Left lung (tissue), 10 donors: Measurements from ENCODE around the gene TYW3. TPM values are rescaled to one million over a fixed set of nuclear protein-coding genes. Genes with fewer than 3 reads are reported as not detected.

Experiments
- ATAC-seq: fragments of 200-7000 bp; cut with Tn5 transposase; one replicate; pipeline ENCODE4 v1.9.1; 2020; ENCODE audit warnings: moderate library complexity
- DNase-seq, 4 donors: peaks; one replicate each; pipeline ENCODE4 v3.0.0-alpha.2; 2013 to 2020
- H3K27ac ChIP-seq, 2 donors: fragments of 200-600 bp; sonication (generic) in 1 of 2; one replicate each; pipeline versions ENCODE4 v1.5.0 to v1.8.0; 2020 to 2021
- H3K27me3 ChIP-seq, 2 donors: fragments of 200-600 bp; sonication (generic) in 1 of 2; one replicate each; pipeline versions ENCODE4 v1.5.0 to v1.8.0; 2020 to 2021
- H3K36me3 ChIP-seq, 2 donors: fragments of 200-600 bp; sonication (generic) in 1 of 2; one replicate each; pipeline versions ENCODE4 v1.5.0 to v1.8.0; 2020 to 2021
- H3K4me1 ChIP-seq, 2 donors: fragments of 200-600 bp; one replicate each; pipeline ENCODE4 v1.8.0; 2021
- H3K4me3 ChIP-seq, 2 donors: fragments of 200-600 bp; sonication (generic) in 1 of 2; one replicate each; pipeline versions ENCODE4 v1.5.0 to v1.8.0; 2020 to 2021; ENCODE audit warnings: mild to moderate bottlenecking in 1 of 2
- H3K9me3 ChIP-seq, 2 donors: fragments of 200-600 bp; sonication (generic) in 1 of 2; one replicate each; pipeline versions ENCODE4 v1.5.0 to v1.8.0; 2020 to 2021
- intact Hi-C, 2 donors: fragments of 100-400 bp; cut with DNase I; formaldehyde crosslinking; loops; one replicate each; pipeline versions ENCODE4 v1.11.2 to v1.14.2; 2022
- polyA plus RNA-seq, 6 donors: library from polyadenylated mRNA; unstranded; fragments of 120-200 nt; gene quantifications; one replicate each; pipeline ENCODE4 v1.2.1, GENCODE V29; 2013; ENCODE audit not compliant: insufficient read length in 6 of 6
- total RNA-seq, 2 donors: library from RNA; stranded (reverse); fragmentation: NEBNext Ultra II Directional; extraction: Animal tissue kit (Norgen Biotek cat#: 25700); gene quantifications; one replicate each; pipeline ENCODE4 v1.2.1, GENCODE V29; 2021
- TF ChIP-seq, protein P1 (sequence below), 2 donors: fragments of 200-600 bp; sonication (generic) in 1 of 2; IDR thresholded peaks; one replicate each; pipeline versions ENCODE4 v1.5.0 to v1.8.0; 2021; ENCODE audit warnings: antibody characterized with exemption in 2 of 2
- donor health status: DM: no; HTN: yes; CAD: no.
- donor health status: DM: no; HTN: no; CAD: no.

The TYW3 gene
- total and polyA plus RNA-seq, 8 donors, result 17.8 to 40.7 (median 35.3) TPM

- intact Hi-C loops, result no loop called here
- no peaks in the 10 kb centered on the region for H3K4me1 ChIP-seq
- no peaks in the 10 kb centered on the region for H3K36me3 ChIP-seq
- no peak overlapping the region for H3K27ac ChIP-seq
- H3K9me3 ChIP-seq, result no peaks in the 10 kb centered on the region
- DNase-seq (peak in 2 of 4 donors; percentile 61 to 73), ATAC-seq (peak; percentile 86)
- no peaks in the 10 kb centered on the region for H3K27me3 ChIP-seq
- no peak overlapping the region for H3K4me3 ChIP-seq
- TF ChIP-seq, protein P1, sequence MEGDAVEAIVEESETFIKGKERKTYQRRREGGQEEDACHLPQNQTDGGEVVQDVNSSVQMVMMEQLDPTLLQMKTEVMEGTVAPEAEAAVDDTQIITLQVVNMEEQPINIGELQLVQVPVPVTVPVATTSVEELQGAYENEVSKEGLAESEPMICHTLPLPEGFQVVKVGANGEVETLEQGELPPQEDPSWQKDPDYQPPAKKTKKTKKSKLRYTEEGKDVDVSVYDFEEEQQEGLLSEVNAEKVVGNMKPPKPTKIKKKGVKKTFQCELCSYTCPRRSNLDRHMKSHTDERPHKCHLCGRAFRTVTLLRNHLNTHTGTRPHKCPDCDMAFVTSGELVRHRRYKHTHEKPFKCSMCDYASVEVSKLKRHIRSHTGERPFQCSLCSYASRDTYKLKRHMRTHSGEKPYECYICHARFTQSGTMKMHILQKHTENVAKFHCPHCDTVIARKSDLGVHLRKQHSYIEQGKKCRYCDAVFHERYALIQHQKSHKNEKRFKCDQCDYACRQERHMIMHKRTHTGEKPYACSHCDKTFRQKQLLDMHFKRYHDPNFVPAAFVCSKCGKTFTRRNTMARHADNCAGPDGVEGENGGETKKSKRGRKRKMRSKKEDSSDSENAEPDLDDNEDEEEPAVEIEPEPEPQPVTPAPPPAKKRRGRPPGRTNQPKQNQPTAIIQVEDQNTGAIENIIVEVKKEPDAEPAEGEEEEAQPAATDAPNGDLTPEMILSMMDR (IDR thresholded peaks at IDR 0.05), result peak; percentile 64 to 71
Observed at GRCh38 chr1:74689621-74690363, 43.2 kb upstream of the TYW3 start.

DNA sequence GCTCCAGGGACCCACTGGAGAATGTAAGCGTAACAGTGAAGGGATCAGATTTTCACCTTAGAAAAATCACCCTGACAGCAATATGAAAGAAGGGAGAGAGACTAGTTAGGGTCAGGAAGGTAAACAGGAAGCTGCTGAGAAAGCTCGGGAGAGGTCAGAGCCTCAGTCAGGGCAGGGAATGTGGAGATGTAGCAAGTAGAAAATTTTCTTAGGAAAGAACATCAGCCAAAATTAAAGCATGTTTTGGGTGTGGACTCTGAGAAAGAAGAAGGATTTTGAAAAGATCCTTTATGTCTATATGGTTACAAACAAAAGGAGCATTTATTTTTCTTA, 42.6 kb upstream of the TYW3 start:
- Histone ChIP-seq H3K9me3 (no peaks in the 10 kb centered on the region), H3K27ac (no peak overlapping the region), H3K4me3 (no peak overlapping the region), H3K4me1 (no peaks in the 10 kb centered on the region), H3K36me3 (no peaks in the 10 kb centered on the region), H3K27me3 (no peaks in the 10 kb centered on the region)
- TF ChIP-seq, protein P1 (IDR thresholded peaks at IDR 0.05), result no peak
- intact Hi-C loops, result no loop called here
- peak; percentile 16 for ATAC-seq
- DNase-seq, result no peak

- ATAC-seq (peak; percentile 38), DNase-seq (no peak)
- Histone ChIP-seq H3K27me3 (no peaks in the 10 kb centered on the region), H3K36me3 (no peaks in the 10 kb centered on the region), H3K27ac (no peak overlapping the region), H3K9me3 (no peaks in the 10 kb centered on the region), H3K4me3 (no peak overlapping the region), H3K4me1 (no peaks in the 10 kb centered on the region)
- intact Hi-C loops, result no loop called here
- TF ChIP-seq, protein P1 (IDR thresholded peaks at IDR 0.05), result no peak
Observed at GRCh38 chr1:74690909-74691308, 42.0 kb upstream of the TYW3 start.

DNA sequence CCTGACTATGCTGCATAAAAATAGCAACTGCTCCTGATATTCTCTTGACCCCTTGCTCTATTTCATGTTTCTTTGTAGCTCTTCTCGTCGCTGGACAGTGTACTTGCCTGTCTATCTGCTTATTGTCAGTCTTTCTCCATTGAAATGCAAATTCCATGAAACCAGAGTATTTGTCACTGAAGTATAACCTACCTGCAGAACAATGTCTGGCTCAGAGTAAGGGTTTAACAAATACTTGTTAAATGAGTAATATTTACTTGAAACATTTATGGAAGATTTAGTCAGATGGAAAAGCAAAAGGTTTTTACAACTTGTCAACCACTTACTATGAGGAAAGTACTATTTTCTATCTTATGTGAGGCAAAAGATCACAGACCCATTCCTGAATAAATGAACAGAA, 39.5 kb upstream of the TYW3 start:
- no peaks in the 10 kb centered on the region for H3K4me1 ChIP-seq
- H3K9me3 ChIP-seq, result no peaks in the 10 kb centered on the region
- DNase-seq (no peak), ATAC-seq (no peak)
- H3K4me3 ChIP-seq, result no peak overlapping the region
- no peak overlapping the region for H3K27ac ChIP-seq
- H3K36me3 ChIP-seq, result no peaks in the 10 kb centered on the region
- no peaks in the 10 kb centered on the region for H3K27me3 ChIP-seq
- intact Hi-C loops, result no loop called here
- TF ChIP-seq, protein P1 (IDR thresholded peaks at IDR 0.05), result no peak

DNA sequence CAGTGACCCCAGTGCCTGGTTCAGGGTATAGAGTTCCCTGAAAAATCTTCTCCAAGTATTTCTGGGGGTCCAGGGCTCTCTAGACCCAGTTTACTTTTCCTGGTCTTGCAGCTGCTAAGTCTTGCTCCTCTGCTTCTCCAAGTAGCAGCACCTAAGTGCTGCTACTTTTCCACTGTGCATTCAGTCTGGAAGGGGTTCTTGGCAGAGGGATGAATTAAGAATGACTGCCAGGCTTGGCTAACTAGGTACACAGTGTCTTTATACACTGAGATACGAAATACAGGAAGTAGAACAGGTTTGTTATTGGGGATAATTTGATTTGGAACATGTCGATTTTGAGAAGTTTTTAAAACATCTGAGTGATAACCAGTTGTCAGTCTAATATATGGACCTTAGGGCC, 35.1 kb upstream of the TYW3 start:
- TF ChIP-seq, protein P1 (IDR thresholded peaks at IDR 0.05), result no peak

More for the DNA sequence above, 35.1 kb upstream of the TYW3 start:
- Histone ChIP-seq H3K9me3 (no peaks in the 10 kb centered on the region), H3K36me3 (no peaks in the 10 kb centered on the region), H3K4me1 (no peaks in the 10 kb centered on the region), H3K27me3 (no peaks in the 10 kb centered on the region), H3K4me3 (no peak overlapping the region), H3K27ac (no peak overlapping the region)
- ATAC-seq, result no peak
- no peak for DNase-seq
- intact Hi-C loops, result no loop called here
